Left renal cortex interstitium (tissue), 4 donors: ENCODE data around the gene ANKRD40CL. TPM values are rescaled to one million over a fixed set of nuclear protein-coding genes. Genes with fewer than 3 reads are reported as not detected.
"Not testable (repeated sequence)": the region's sequence is repeated elsewhere in the genome, so short reads cannot be mapped to it uniquely, and the experiment has no call there.

Experiments used
- DNase-seq, 4 donors: peaks; one replicate each; pipeline ENCODE4 v3.0.0-alpha.2; 2013; ENCODE audit warnings: low read depth in 4 of 4, low spot score in 2 of 4, missing footprints in 1 of 4
- polyA plus RNA-seq, 4 donors: library from polyadenylated mRNA; unstranded; fragments of 120-200 nt; gene quantifications; one replicate each; pipeline ENCODE4 v1.2.1, GENCODE V29; 2013; ENCODE audit not compliant: insufficient read length in 4 of 4

Gene ANKRD40CL
- polyA plus RNA-seq, result under 1 TPM in 3 of 4 donors, not detected in 1; 0.17 to 0.46 (median 0.30) TPM

- no peak for DNase-seq
Measured at GRCh38 chr17:50767446-50767845, at the start of gene ANKRD40CL. Gene ANKRD40CL (minus strand): TSS chr17:50767518. CDS start chr17:50766913, 605 bp downstream.

DNA sequence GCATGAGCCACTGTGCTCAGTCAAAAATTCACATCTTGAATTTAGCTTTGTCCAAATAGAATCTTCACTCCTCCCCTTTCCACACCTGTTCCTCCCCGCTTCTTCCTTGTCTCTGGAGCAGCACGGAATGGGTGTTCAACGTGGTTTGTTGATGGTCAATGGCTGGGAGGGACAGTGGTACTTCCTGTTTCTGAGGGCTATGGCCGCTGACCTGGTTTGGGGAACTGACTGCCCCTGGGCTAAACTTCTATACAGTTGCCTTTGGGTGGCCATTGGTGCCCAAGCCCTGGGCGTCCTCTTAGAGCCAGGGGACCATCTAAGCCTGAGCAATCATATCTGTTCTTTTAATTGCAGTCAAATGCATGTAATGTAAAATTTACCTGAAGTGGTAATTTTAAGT lies 49.0 kb upstream of the ANKRD40CL start:
- DNase-seq, result no peak

DNA sequence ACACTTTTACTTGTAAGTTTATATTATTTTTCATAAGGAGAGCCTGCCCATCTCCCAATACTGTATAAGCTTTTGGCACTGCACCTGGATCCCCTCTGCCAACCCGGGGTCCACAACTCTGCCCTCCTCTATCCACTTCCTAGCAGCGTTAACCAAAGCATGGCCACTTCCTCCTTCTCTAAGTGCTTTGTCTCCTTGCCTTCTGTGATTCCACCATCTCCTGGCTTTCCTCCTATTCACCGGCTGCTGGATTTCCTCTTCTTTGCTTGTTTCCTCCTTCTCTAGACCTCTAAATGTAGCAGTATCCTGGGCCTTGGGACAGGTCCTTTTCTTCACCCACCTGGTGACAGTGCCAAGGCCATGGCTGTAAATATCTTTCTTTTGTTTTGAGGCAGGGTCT lies 48.1 kb upstream of the ANKRD40CL start:
- no peak for DNase-seq

- DNase-seq, result no peak
Measured at GRCh38 chr17:50813583-50813982, 46.3 kb upstream of the ANKRD40CL start.

DNA sequence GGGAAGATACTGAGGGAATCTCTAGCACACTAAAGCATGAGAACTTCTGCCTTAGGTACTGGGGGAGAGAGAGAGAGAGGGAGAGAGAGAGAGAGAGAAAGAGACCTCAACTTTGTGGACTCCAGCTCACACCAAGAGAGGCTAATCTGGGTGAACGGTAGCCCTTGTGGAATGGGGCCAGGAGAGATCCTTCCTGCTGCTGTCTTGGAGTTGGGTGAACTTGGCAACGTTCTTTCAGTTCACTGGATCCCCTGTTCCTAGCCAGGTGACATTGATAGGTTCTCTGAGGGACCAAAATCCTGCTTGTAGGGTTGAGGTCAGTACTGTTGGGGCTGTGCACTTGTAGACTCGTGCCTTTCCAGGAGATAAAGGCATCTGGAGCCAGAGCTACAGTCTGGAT lies 41.6 kb upstream of the ANKRD40CL start:
- DNase-seq, result no peak

- DNase-seq, result no peak
Measured at GRCh38 chr17:50808413-50808812, 41.1 kb upstream of the ANKRD40CL start.

DNA sequence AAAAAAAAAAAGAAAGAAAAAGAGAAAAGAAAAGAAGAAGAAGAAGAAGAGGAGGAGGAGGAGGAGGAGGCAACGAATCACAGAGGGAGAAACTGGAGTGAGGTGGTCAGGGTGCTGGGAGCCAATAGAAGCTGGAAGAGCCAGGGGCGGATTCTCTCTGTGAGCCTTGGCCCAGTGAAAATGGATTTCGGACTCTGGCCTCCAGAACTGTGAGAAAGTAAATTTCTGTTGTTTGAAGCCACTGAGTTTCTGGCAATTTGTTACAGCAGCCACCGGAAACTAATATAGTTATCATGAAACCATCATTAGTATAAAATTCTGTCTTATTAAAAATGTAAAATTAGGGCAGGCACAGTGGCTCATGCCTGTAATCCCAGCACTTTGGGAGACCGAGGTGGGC lies 40.4 kb upstream of the ANKRD40CL start:
- DNase-seq, result no peak

GRCh38 chr17:50807009-50807408 lies 39.7 kb upstream of the ANKRD40CL start:
- no peak for DNase-seq

DNA sequence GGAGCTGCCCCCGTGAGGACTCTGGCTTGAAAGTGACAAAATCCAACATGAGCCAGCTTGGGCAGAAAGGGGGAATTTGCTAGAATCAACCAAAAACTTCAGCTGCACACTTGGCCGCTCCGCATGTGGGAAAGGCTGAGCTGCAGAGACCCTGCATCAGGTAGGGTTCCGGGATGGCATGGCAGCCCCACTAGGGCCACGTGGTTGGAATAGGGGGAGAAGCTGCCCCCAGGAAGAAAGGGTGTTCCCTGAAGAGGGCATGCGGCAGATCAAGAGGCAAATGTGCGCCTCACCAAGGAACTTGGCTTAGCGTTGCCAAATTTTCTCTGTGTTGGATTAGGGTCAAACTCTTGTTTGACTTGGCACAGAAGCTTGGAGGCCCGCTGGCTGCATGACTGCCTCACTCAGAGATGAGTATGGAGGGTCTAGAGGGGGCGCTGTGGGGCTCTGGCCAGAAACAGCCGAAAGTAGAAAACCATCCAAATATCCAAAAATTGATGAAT lies 38.9 kb upstream of the ANKRD40CL start:
- no peak for DNase-seq

DNA sequence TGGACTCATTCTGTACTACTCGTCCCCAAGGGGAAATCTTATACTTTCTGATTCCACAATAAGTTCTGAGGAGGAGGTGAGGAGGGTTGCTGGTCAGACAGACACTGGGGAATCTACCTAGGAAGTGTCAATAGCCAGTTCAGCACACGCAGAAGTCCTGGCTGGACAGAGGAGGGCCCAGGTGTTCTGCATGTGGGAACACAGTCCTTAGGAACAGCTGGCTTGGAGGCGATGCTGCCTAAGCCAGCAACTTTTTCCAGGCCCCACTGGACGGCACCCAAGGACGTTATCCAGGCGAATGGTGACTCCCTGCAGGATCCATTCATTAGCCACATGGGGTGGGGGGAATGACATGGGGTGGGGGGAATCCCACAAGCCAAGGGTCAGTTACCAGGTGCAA lies 38.2 kb upstream of the ANKRD40CL start:
- no peak for DNase-seq

DNA sequence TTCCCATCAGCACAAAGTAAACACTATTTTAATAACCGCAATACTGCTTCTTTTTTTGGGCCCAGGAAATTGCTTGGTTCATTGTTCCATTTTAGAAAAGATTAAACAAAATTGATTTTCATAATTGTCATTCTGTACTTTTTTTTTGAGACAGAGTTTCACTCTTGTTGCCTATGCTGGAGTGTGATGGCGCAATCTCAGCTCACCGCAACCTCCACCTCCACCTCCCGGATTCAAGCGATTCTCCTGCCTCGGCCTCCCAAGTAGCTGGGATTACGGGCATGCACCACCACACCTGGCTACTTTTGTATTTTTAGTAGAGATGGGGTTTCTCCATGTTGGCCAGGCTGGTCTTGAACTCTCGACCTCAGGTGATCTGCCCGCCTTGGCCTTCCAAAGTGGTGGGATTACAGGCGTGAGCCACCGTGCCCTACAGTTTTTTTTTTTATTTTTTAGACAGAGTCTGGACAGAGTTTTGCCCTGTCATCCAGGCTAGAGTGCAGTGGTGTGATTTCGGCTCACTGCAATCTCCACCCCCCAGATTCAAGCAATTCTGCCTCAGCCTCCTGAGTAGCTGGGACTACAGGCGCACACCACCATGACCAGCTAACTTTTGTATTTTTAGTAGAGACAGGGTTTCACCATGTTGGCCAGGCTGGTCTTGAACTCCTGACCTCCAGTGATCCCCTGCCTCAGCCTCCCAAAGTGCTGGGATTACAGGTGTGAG lies 37.6 kb upstream of the ANKRD40CL start:
- not testable (repeated sequence) for DNase-seq

GRCh38 chr17:50803676-50804075 lies 36.4 kb upstream of the ANKRD40CL start:
- DNase-seq, result no peak

DNA sequence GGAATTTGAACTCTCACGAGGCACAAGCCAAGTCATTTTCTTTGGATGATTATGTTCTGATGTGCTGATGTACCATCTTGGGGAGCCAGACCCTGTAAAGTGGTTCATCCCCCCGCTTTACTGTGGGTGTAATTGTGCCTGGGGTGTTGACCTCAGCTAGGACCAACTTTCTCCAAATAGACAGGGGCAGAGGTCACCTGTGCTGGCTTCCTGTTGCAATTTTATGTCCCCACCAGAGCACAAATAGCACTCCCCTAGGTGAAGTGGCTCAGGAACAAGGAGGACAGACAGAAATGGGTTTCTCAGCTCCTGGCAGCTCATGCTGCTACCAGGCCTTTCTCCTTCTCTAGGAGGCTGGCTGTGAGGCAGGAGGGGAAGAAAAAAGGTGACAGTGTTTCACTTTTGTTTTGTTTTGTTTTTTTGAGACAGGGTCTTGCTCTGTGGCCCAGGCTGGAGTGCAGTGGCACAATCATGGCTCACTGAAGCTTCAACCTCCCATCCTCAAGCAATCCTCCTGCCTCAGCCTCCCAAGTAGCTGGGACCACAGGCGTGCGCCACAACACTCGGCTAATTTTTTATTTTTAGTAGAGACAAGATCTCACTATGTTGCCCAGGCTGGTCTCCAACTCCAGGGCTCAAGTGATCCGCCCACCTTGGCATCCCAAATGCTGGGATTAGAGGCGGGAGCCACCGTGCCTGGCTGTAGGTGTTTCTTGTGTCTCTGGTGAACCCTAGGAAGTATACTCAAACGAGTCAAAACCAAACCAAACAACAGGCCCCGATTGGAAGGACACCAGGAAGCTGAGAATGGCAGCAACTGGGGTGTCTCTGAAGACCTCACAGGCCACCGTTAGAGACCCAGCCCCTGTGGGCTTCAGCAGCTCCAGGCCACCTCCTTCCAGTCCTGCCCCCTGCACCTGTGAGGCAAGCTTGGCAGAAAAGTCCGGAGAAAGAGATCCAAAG lies 35.6 kb upstream of the ANKRD40CL start:
- no peak for DNase-seq

GRCh38 chr17:50800196-50800700 lies 32.9 kb upstream of the ANKRD40CL start:
- no peak for DNase-seq

DNA sequence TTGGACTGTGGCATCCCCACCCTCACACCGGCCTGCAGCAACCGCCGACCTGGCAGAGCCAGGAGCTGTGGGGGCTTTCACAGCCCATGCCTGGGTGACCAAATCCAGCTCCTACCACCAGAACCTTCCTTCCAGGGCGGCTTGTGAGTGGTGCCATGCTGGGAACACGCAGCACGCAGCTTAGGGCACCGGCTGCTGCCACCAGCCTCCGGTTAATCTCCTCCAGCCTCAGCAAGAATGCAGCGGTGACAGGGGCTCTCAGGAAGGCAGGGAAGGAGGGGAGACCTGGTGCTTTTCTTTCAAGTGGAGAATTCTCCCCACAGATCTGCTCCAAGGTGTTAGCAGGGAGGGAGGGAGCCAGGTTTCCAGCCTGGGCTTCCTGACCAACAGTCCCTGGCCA lies 32.3 kb upstream of the ANKRD40CL start:
- no peak for DNase-seq

DNA sequence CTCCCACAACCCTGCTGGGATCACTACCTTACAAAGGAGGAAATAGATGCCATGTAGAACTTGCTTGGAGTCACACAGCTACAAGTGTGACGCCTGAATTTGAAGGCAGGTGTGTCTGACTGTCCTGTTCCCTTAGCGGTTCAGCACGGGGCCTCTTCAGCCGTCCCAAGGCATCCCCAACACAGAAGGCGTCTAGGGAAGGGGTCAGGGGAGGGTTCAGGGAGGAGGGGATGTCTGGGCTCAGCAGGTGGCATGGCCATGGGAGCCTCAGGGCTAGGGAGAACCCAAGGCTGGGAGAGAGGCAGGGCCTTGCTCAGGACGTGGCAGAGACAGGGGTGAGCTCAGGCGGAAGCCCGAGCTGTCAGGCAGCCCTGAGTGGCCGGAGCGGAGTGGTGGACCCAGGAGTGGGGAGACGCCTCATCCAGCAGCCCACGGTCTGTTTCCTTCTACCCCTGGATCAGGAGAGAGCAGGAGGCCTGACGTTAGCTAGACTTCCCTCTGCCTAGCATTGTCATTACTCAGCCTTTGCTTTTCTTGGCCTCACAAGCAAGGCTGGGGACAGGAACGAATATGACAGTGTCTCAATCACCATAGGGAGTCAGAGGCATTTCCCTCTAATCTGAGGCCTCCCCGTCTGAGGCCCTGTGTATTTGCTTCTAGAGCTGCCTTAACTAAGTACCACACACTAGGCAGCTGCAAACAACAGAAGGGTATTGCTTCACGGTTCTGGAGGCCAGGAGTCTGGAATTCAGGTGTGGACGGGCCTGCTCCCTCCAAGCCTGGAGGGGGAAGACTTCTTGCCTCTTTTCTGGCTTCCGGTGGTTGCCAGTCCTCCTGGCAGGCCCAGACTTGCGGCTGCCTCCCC lies 31.3 kb upstream of the ANKRD40CL start:
- no peak for DNase-seq

DNA sequence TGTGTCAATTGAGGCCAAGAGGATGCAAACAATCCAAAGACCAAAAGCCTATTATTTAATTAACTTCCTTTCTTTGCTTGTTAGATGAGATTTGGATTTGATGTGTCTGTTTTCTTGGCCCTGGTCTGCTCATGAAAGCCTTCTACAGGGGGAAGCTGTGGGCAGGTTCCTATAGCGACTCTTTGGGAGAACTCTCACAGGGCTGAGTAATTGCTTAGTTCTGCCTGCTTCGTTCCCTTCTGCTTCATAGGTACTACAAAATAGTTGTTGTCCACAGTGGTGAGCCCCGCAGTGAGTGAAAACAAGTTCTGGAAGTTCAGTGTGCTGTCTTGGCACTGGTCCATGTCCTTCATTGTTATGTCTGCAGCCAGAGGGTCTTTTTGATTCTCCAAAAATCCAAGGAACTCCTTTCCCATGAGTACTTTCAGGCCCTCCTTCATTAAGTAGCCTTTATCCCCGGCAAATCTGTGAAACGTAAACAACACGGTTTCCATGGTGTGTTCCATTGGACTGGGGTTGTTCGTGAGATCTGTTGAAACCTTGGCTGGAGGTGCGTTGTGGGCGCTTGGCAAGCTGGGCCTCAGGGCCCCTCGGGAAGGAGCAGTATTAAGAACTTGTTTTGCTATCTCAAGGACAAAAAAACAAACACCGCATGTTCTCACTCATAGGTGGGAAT lies 30.0 kb upstream of the ANKRD40CL start:
- no peak for DNase-seq

- no peak for DNase-seq
Measured at GRCh38 chr17:50794361-50794760, 27.0 kb upstream of the ANKRD40CL start.

- no peak for DNase-seq
Measured at GRCh38 chr17:50793007-50793406, 25.7 kb upstream of the ANKRD40CL start.

DNA sequence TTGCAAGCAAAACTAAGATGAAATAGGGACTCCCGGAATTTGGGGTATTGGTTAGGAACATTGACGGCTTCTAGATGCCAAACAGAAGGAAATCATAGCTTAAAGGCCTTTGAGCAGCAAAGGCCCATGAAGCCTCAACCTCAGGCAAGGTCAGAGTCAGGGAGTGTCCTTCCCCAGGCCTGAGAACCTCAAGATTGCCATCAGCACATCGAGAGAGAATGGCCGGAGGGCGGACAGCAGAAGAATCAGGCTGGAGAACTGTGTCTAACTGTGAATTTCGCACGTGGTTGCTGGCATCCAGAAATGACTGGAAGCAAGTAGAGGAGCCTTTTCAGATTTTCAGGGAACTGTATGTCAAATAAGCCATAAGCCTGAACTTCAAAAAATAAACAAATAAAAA lies 24.8 kb upstream of the ANKRD40CL start:
- DNase-seq, result no peak
